Measurements from ENCODE around the gene ARPC1A. TPM values are rescaled to one million over a fixed set of nuclear protein-coding genes. Genes with fewer than 3 reads are reported as not detected.

ARPC1A gene
- total RNA-seq, 2 experiments from 2014 or later, result 71.8 to 108 TPM

Other genes with a start within 250 kb of the ARPC1A start
- gene SMURF1, start 181.8 kb upstream of the ARPC1A start, total RNA-seq (2014; rRNA removed; shearing (Covaris generic)), result 11.5 and 13.9 TPM in 2 replicates
- gene SMURF1, start 181.8 kb upstream of the ARPC1A start, total RNA-seq (2022), result 17.8 and 20.5 TPM in 2 replicates
- gene KPNA7, start 117.8 kb upstream of the ARPC1A start, total RNA-seq (2014; rRNA removed; shearing (Covaris generic)), result not detected in 2 replicates
- not detected in 2 replicates for gene KPNA7, start 117.8 kb upstream of the ARPC1A start, total RNA-seq (2022)
- not detected in 2 replicates for gene MYH16, start 53.1 kb upstream of the ARPC1A start, total RNA-seq (2014; rRNA removed; shearing (Covaris generic))
- gene MYH16, start 53.1 kb upstream of the ARPC1A start, total RNA-seq (2022), result not detected in 2 replicates
- 174 and 191 TPM in 2 replicates for gene ARPC1B, start 48.8 kb downstream of the ARPC1A start, total RNA-seq (2014; rRNA removed; shearing (Covaris generic))
- gene ARPC1B, start 48.8 kb downstream of the ARPC1A start, total RNA-seq (2022), result 168 and 169 TPM in 2 replicates
- 33.7 and 50.0 TPM in 2 replicates for gene PDAP1, start 82.7 kb downstream of the ARPC1A start, total RNA-seq (2014; rRNA removed; shearing (Covaris generic))
- 132 and 135 TPM in 2 replicates for gene PDAP1, start 82.7 kb downstream of the ARPC1A start, total RNA-seq (2022)
- 104 and 118 TPM in 2 replicates for gene BUD31, start 83.1 kb downstream of the ARPC1A start, total RNA-seq (2014; rRNA removed; shearing (Covaris generic))
- gene BUD31, start 83.1 kb downstream of the ARPC1A start, total RNA-seq (2022), result 100 and 114 TPM in 2 replicates
- 11.0 and 11.1 TPM in 2 replicates for gene PTCD1, start 112.9 kb downstream of the ARPC1A start, total RNA-seq (2014; rRNA removed; shearing (Covaris generic))
- 7.6 and 11.3 TPM in 2 replicates for gene PTCD1, start 112.9 kb downstream of the ARPC1A start, total RNA-seq (2022)
- 75.3 and 84.4 TPM in 2 replicates for gene CPSF4, start 113.0 kb downstream of the ARPC1A start, total RNA-seq (2014; rRNA removed; shearing (Covaris generic))
- 88.6 and 91.9 TPM in 2 replicates for gene CPSF4, start 113.0 kb downstream of the ARPC1A start, total RNA-seq (2022)
- gene ATP5MF, start 140.3 kb downstream of the ARPC1A start, total RNA-seq (2014; rRNA removed; shearing (Covaris generic)), result 756 and 900 TPM in 2 replicates
- gene ATP5MF, start 140.3 kb downstream of the ARPC1A start, total RNA-seq (2022), result 387 and 463 TPM in 2 replicates
- gene ZNF789, start 147.0 kb downstream of the ARPC1A start, total RNA-seq (2014; rRNA removed; shearing (Covaris generic)), result 23.2 and 32.2 TPM in 2 replicates
- 57.4 and 59.6 TPM in 2 replicates for gene ZNF789, start 147.0 kb downstream of the ARPC1A start, total RNA-seq (2022)
- 23.5 and 26.8 TPM in 2 replicates for gene ZNF394, start 174.4 kb downstream of the ARPC1A start, total RNA-seq (2014; rRNA removed; shearing (Covaris generic))
- gene ZNF394, start 174.4 kb downstream of the ARPC1A start, total RNA-seq (2022), result 35.3 and 35.4 TPM in 2 replicates
- 11.4 and 12.2 TPM in 2 replicates for gene ZKSCAN5, start 178.8 kb downstream of the ARPC1A start, total RNA-seq (2014; rRNA removed; shearing (Covaris generic))
- 13.7 and 14.5 TPM in 2 replicates for gene ZKSCAN5, start 178.8 kb downstream of the ARPC1A start, total RNA-seq (2022)
- 4.2 and 5.5 TPM in 2 replicates for gene FAM200A, start 226.2 kb downstream of the ARPC1A start, total RNA-seq (2014; rRNA removed; shearing (Covaris generic))
- 7.3 and 7.9 TPM in 2 replicates for gene FAM200A, start 226.2 kb downstream of the ARPC1A start, total RNA-seq (2022)
- 64.1 and 100 TPM in 2 replicates for gene ZNF655, start 232.7 kb downstream of the ARPC1A start, total RNA-seq (2014; rRNA removed; shearing (Covaris generic))
- 79.7 and 84.7 TPM in 2 replicates for gene ZNF655, start 232.7 kb downstream of the ARPC1A start, total RNA-seq (2022)